Measurements from ENCODE around the gene FAM118B.

FAM118B gene

DNA sequence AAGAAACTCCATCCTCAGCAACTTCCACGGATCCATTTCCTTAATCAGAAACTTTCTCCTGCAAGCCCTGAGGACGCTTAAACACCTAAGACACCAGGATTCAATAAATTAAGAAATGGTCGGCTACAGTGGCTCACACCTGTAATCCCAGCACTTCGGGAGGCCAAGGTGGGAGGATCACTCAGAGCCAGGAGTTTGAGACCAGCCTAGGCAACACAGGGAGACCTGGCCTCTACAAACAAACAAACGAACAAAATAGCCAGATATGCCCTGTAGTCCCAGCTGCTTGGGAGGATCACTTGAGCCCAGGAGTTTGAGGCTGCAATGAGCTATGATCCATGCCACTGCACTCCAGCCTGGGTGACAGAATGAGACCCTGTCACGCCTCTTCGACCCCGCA, 46.8 kb upstream of the FAM118B start:
- Histone ChIP-seq H3K9me3 (ENCODE audit: control insufficient read depth, low read length) (no peaks in the 10 kb centered on the region), H3K4me1 (no peaks in the 10 kb centered on the region), H3K4me3 (ENCODE audit: low read depth, low read length) (no peak overlapping the region), H3K27me3 (ENCODE audit: control insufficient read depth, insufficient read depth, low read length) (no peaks in the 10 kb centered on the region), H3K36me3 (ENCODE audit: control insufficient read depth, insufficient read depth, low read length) (no peaks in the 10 kb centered on the region), H3K79me2 (no peaks in the 10 kb centered on the region), H3K4me2 (ENCODE audit: low read length) (no peak overlapping the region), H2AFZ (no peak overlapping the region), H3K9ac (no peak overlapping the region), H3K27ac (no peak overlapping the region)
- no peak for TF ChIP-seq CTCF (IDR thresholded peaks at IDR 0.05)

DNA sequence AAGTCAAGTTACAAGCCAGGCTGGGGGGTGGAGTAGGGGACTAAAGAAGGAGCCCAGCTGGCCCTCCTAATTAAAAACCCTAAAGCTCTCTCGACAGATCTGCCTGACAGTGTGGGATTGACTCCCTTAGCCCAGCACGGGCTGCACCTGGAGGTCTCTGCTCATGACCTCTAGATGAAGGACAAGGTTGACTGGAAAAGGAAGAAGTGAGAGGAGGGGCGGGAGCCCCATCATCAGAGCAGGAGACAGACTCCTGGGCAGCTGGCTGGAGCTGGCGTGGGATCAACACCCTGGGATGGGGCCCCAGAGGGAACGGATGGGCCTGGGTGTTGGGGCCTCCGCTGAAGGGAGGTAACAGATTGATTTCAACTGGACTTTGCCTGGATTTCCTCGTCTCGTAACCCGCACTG, 46.3 kb upstream of the FAM118B start:
- Histone ChIP-seq H3K4me3 (ENCODE audit: low read depth, low read length) (no peak overlapping the region), H3K79me2 (no peaks in the 10 kb centered on the region), H3K4me2 (ENCODE audit: low read length) (no peak overlapping the region), H3K9ac (no peak overlapping the region), H3K36me3 (ENCODE audit: control insufficient read depth, insufficient read depth, low read length) (no peaks in the 10 kb centered on the region), H3K4me1 (no peaks in the 10 kb centered on the region), H3K27ac (no peak overlapping the region), H2AFZ (no peak overlapping the region), H3K9me3 (ENCODE audit: control insufficient read depth, low read length) (no peaks in the 10 kb centered on the region), H3K27me3 (ENCODE audit: control insufficient read depth, insufficient read depth, low read length) (no peaks in the 10 kb centered on the region)
- TF ChIP-seq CTCF (IDR thresholded peaks at IDR 0.05): no peak

- Histone ChIP-seq H3K36me3 (ENCODE audit: control insufficient read depth, insufficient read depth, low read length) (no peaks in the 10 kb centered on the region), H3K9ac (no peak overlapping the region), H3K4me1 (no peaks in the 10 kb centered on the region), H3K27ac (no peak overlapping the region), H3K27me3 (ENCODE audit: control insufficient read depth, insufficient read depth, low read length) (no peaks in the 10 kb centered on the region), H3K9me3 (ENCODE audit: control insufficient read depth, low read length) (no peaks in the 10 kb centered on the region), H2AFZ (no peak overlapping the region), H3K4me2 (ENCODE audit: low read length) (no peak overlapping the region), H3K4me3 (ENCODE audit: low read depth, low read length) (no peak overlapping the region), H3K79me2 (no peaks in the 10 kb centered on the region)
- no peak for TF ChIP-seq CTCF (IDR thresholded peaks at IDR 0.05)
Observed at GRCh38 chr11:126165757-126166156, 45.8 kb upstream of the FAM118B start.

- Histone ChIP-seq H3K36me3 (ENCODE audit: control insufficient read depth, insufficient read depth, low read length) (no peaks in the 10 kb centered on the region), H2AFZ (no peak overlapping the region), H3K79me2 (no peaks in the 10 kb centered on the region), H3K4me3 (ENCODE audit: low read depth, low read length) (no peak overlapping the region), H3K9me3 (ENCODE audit: control insufficient read depth, low read length) (no peaks in the 10 kb centered on the region), H3K4me1 (no peaks in the 10 kb centered on the region), H3K9ac (no peak overlapping the region), H3K27ac (no peak overlapping the region), H3K27me3 (ENCODE audit: control insufficient read depth, insufficient read depth, low read length) (no peaks in the 10 kb centered on the region), H3K4me2 (ENCODE audit: low read length) (no peak overlapping the region)
- TF ChIP-seq CTCF (IDR thresholded peaks at IDR 0.05): no peak
Observed at GRCh38 chr11:126166413-126166812, 45.2 kb upstream of the FAM118B start.

GRCh38 chr11:126167488-126167887, 44.1 kb upstream of the FAM118B start:
- Histone ChIP-seq H3K36me3 (ENCODE audit: control insufficient read depth, insufficient read depth, low read length) (no peaks in the 10 kb centered on the region), H3K9ac (no peak overlapping the region), H3K27me3 (ENCODE audit: control insufficient read depth, insufficient read depth, low read length) (no peaks in the 10 kb centered on the region), H3K79me2 (no peaks in the 10 kb centered on the region), H3K4me1 (no peaks in the 10 kb centered on the region), H3K9me3 (ENCODE audit: control insufficient read depth, low read length) (no peaks in the 10 kb centered on the region), H2AFZ (no peak overlapping the region), H3K4me3 (ENCODE audit: low read depth, low read length) (no peak overlapping the region), H3K27ac (no peak overlapping the region), H3K4me2 (ENCODE audit: low read length) (no peak overlapping the region)
- TF ChIP-seq CTCF (IDR thresholded peaks at IDR 0.05): no peak

Measured in parathyroid adenoma (tissue), 2 donors.